Measurements from ENCODE around the gene DZIP1. TPM values are rescaled to one million over a fixed set of nuclear protein-coding genes. Genes with fewer than 3 reads are reported as not detected.

Gene DZIP1
- total RNA-seq, 4 donors from 2014 or later = 8.5 to 11.2 (median 9.6) TPM

GRCh38 chr13:95588721-95589120 is 55.8 kb downstream of the DZIP1 start:
- no peak for TF ChIP-seq CTCF (IDR thresholded peaks at IDR 0.05; ENCODE audit: low read depth)

DNA sequence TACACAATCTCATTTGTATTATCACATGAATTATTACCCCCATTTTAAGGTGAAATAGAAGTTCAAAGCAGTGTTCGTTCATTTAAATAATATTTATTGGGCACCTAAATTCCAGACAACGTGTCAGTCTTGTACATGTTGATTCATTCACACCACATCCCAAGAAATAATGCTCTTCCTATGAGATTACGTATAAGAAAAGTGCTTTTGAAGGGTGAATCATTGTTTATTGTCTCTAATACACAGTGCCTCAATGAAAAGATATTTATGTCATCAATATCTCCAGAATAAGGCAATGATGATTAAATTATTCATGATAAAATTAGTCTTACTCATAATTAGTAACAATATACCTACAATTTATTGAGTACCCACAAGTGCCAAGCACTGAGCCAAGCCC is 56.4 kb downstream of the DZIP1 start:
- TF ChIP-seq CTCF (IDR thresholded peaks at IDR 0.05; ENCODE audit: low read depth) = no peak

DNA sequence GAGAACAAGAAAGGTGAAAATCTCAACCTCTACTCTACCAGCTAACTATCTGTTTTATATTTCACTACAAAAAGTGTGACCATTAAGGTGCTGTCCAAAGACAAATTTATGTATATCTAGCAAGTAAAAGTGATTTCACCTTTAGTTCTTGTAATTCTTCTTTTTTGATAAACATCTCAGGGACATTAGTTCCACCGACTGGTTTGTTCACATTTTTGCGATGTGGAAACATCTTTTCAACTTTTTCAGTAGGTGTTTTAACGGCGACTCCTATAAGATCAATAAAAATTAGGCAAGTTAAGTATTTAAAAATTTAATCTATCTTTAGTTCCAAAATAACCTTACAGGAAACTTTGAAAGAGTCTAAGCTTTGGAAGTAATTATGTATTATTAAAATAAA is 58.6 kb downstream of the DZIP1 start:
- TF ChIP-seq CTCF (IDR thresholded peaks at IDR 0.05; ENCODE audit: low read depth) = no peak

DNA sequence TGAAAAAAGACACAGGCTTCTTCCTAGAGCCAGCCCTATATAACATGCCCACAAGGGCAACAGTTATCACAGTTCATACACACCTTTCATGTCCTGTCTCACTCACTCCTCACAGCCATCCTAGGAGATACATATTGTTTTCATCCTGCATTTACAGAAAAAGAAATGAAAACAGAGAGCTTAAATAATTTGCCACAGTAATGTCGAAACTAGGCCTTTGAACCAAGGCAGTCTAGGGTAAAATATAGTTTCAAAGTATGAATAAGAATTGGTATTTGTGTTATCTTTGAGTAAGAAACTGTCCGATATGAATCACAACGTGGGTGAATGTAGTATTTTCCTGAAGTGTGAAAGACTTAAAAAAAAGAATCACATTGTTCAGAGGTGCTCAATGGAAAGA is 65.2 kb downstream of the DZIP1 start:
- no peak for TF ChIP-seq CTCF (IDR thresholded peaks at IDR 0.05; ENCODE audit: low read depth)

DNA sequence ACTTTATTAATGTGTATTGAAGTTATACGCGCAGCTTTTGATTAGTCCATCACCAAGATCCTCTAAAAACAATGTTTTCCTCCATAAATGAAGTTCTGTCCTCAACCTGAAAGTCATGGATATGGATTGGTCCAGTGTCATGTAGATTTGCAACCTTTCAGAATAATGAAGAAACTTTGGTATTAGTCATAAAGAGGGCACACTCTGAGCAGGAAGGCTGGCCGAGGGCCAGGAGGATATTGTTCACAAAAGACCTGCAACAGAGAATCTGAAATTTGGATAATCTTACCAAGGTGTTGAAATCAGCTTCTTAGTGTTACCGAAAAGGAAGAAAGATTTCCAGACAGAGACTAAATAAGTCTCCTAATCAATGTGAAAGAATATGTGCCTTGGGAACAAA is 71.3 kb downstream of the DZIP1 start:
- TF ChIP-seq CTCF (IDR thresholded peaks at IDR 0.05; ENCODE audit: low read depth) = no peak

GRCh38 chr13:95571941-95572340 is 72.6 kb downstream of the DZIP1 start:
- TF ChIP-seq CTCF (IDR thresholded peaks at IDR 0.05; ENCODE audit: low read depth) = no peak

DNA sequence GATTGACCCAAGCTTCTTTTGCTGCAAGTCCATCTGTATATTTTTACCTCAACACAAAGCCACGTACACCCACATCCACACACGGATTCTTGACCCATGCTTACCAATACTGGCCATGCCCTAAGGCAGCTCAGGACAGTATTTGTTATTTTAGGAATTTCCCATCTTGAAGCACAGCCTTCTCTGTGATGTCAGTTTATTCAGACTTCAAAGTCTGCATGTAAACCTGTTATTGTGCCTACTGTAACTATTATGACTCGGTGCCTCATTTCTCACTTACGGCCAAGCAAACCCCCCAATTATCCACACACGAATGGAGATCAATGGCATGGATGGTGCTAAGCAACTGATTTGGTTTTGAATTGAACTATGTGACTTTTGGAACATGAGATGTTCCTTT is 74.5 kb downstream of the DZIP1 start:
- no peak for TF ChIP-seq CTCF (IDR thresholded peaks at IDR 0.05; ENCODE audit: low read depth)

All from subcutaneous adipose tissue (tissue), 4 donors.